Thyroid gland (tissue), 4 donors: ENCODE measurements around the gene MCM3AP. TPM values are rescaled to one million over a fixed set of nuclear protein-coding genes. Genes with fewer than 3 reads are reported as not detected.

Source experiments
- DNase-seq, 2 donors: peaks; one replicate each; pipeline ENCODE4 v3.0.0-alpha.2; 2019
- H3K27ac ChIP-seq, 3 donors: fragments of 200-600 bp; sonication (generic); 1 replicate in 2 of 3; 2 replicates in 1 of 3; pipeline ENCODE4 v1.5.1; 2016 to 2019; ENCODE audit warnings: mild to moderate bottlenecking in 1 of 3, moderate library complexity in 1 of 3
- H3K27me3 ChIP-seq: fragments of 200-600 bp; sonication (generic); one replicate; pipeline ENCODE4 v1.5.1; 2019
- H3K36me3 ChIP-seq, 2 donors: fragments of 200-600 bp; sonication (generic); one replicate each; pipeline ENCODE4 v1.5.1; 2016 to 2019
- H3K4me1 ChIP-seq, 2 donors: fragments of 200-600 bp; sonication (generic); one replicate each; pipeline ENCODE4 v1.5.1; 2017 to 2019
- H3K4me3 ChIP-seq, 3 donors: fragments of 200-600 bp; sonication (generic); replicated peaks in 1 of 3; 1 replicate in 2 of 3; 2 replicates in 1 of 3; pipeline ENCODE4 v1.5.1; 2016; ENCODE audit warnings: mild to moderate bottlenecking in 1 of 3
- H3K9me3 ChIP-seq: fragments of 200-600 bp; sonication (generic); one replicate; pipeline ENCODE4 v1.5.1; 2017
- CTCF ChIP-seq, 6 experiments: fragments of 200-600 bp in 3 of 6; fragments of 450-650 bp in 3 of 6; sonication (generic) in 3 of 6; IDR thresholded peaks; one replicate each; pipeline ENCODE4 v1.5.1; 2016 to 2019; ENCODE audit warnings: antibody characterized with exemption in 6 of 6, mild to moderate bottlenecking in 2 of 6, inconsistent platforms in 1 of 6, moderate library complexity in 1 of 6
- POLR2A ChIP-seq, 2 donors: fragments of 450-650 bp; IDR thresholded peaks; one replicate each; pipeline ENCODE4 v1.6.1; 2017; ENCODE audit warnings: antibody characterized with exemption in 2 of 2, mild to moderate bottlenecking in 2 of 2, moderate library complexity in 1 of 2
- WGBS, 2 donors: methylation state at CpG; one replicate each; pipeline ENCODE4 v1.1.5; 2017; 5-methylcytosine and 5-hydroxymethylcytosine counted together
- intact Hi-C: fragments of 100-400 bp; cut with DNase I; formaldehyde crosslinking; loops from one replicate; pipeline ENCODE4 v1.15.1; 2023
- total RNA-seq, 4 donors: library from RNA; depleted of rRNA; stranded (reverse); fragments of >200 nt; gene quantifications; one replicate each; pipeline ENCODE4 v1.2.3, GENCODE V29; 2016

Gene MCM3AP
- total RNA-seq, 4 donors from 2014 or later: 65.7 to 116 (median 81.0) TPM

GRCh38 chr21:46191686-46192575, 93.5 kb downstream of the MCM3AP start:
- Histone ChIP-seq H3K9me3 (no peaks in the 10 kb centered on the region), H3K27ac (no peak overlapping the region), H3K36me3 (peaks cover 15 to 18% of the 10 kb centered on the region in 2 donors), H3K27me3 (no peaks in the 10 kb centered on the region), H3K4me3 (no peak overlapping the region), H3K4me1 (peaks cover 0 to 12% of the 10 kb centered on the region in 2 donors)
- intact Hi-C loops: no loop called here
- 92 to 98% methylated on average over 15 to 19 of the region's 20 CpGs for WGBS, 2 donors
- TF ChIP-seq POLR2A (IDR thresholded peaks at IDR 0.05): no peak
- TF ChIP-seq CTCF (IDR thresholded peaks at IDR 0.05): no peak
- DNase-seq: no peak

GRCh38 chr21:46191257-46191685, 94.1 kb downstream of the MCM3AP start:
- intact Hi-C loops: no loop called here
- no peak overlapping the region for H3K27ac ChIP-seq
- TF ChIP-seq POLR2A (IDR thresholded peaks at IDR 0.05) (no peak), CTCF (IDR thresholded peaks at IDR 0.05) (no peak)
- WGBS, 2 donors: 91 to 92% methylated on average over 3 to 4 of the region's 4 CpGs
- H3K36me3 ChIP-seq: peaks cover 15 to 18% of the 10 kb centered on the region in 2 donors
- peaks cover 0 to 12% of the 10 kb centered on the region in 2 donors for H3K4me1 ChIP-seq
- H3K9me3 ChIP-seq: no peaks in the 10 kb centered on the region
- H3K4me3 ChIP-seq: no peak overlapping the region
- no peaks in the 10 kb centered on the region for H3K27me3 ChIP-seq
- DNase-seq: no peak

- H3K9me3 ChIP-seq: no peaks in the 10 kb centered on the region
- no peaks in the 10 kb centered on the region for H3K27me3 ChIP-seq
- WGBS, 2 donors: 92 to 94% methylated on average over 11 to 12 of the region's 15 CpGs
- TF ChIP-seq POLR2A (IDR thresholded peaks at IDR 0.05) (no peak), CTCF (IDR thresholded peaks at IDR 0.05) (no peak)
- DNase-seq: no peak
- no peak overlapping the region for H3K27ac ChIP-seq
- intact Hi-C loops: no loop called here
- H3K4me1 ChIP-seq: peaks cover 0 to 12% of the 10 kb centered on the region in 2 donors
- H3K36me3 ChIP-seq: peaks cover 10 to 16% of the 10 kb centered on the region in 2 donors
- no peak overlapping the region for H3K4me3 ChIP-seq
Observed at GRCh38 chr21:46190491-46191131, 94.8 kb downstream of the MCM3AP start.

GRCh38 chr21:46189959-46190490, 95.4 kb downstream of the MCM3AP start:
- intact Hi-C loops: loop anchor here (10.0 kb wide), 1 partner anchor 205 kb away; the partner anchor contains the start of gene COL6A1
- no peak for DNase-seq

More at GRCh38 chr21:46189959-46190490, 95.4 kb downstream of the MCM3AP start:
- Histone ChIP-seq H3K27me3 (no peaks in the 10 kb centered on the region), H3K36me3 (peaks cover 5 to 13% of the 10 kb centered on the region in 2 donors), H3K4me3 (no peak overlapping the region), H3K9me3 (no peaks in the 10 kb centered on the region), H3K4me1 (peaks cover 0 to 12% of the 10 kb centered on the region in 2 donors), H3K27ac (peak overlapping the region in 1 of 3 donors; percentile 70)
- TF ChIP-seq CTCF (IDR thresholded peaks at IDR 0.05) (no peak), POLR2A (IDR thresholded peaks at IDR 0.05) (no peak)
- WGBS, 2 donors: 95 to 99% methylated on average over 6 to 8 of the region's 14 CpGs
